NCI-H146 treated with DMSO at 0.1 percent for 48 hours (cell line): ENCODE data around the gene ARHGAP9.
"Not testable (repeated sequence)": the region's sequence is repeated elsewhere in the genome, so short reads cannot be mapped to it uniquely, and the experiment has no call there.

Experiments
- DNase-seq: peaks from one replicate; lab custom pipeline; 2025; ENCODE audit not compliant: unreplicated experiment; lab: John Stamatoyannopoulos, UW

The ARHGAP9 gene

GRCh38 chr12:57517718-57518117 is 38.1 kb upstream of the ARHGAP9 start:
- not testable (repeated sequence) for DNase-seq

DNA sequence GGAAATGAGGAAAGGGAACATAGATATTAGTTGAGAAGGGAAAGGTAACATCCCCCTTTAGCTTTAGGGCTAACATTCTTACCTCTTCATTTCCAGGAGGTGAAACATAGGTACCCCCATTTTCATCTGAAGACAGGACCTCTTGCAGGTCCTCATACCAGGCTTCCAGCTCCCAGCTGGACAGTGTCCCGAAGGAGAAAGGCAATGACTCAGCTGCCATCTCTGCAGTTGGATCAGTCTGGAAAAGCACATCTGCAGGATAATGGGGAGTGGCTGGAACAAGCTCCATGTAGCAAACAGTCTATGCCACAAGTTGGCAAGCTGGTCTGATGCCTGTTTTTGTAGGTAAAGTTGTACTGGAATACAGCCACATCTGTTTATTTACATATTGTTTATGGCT is 37.5 kb upstream of the ARHGAP9 start:
- DNase-seq, result no peak

DNA sequence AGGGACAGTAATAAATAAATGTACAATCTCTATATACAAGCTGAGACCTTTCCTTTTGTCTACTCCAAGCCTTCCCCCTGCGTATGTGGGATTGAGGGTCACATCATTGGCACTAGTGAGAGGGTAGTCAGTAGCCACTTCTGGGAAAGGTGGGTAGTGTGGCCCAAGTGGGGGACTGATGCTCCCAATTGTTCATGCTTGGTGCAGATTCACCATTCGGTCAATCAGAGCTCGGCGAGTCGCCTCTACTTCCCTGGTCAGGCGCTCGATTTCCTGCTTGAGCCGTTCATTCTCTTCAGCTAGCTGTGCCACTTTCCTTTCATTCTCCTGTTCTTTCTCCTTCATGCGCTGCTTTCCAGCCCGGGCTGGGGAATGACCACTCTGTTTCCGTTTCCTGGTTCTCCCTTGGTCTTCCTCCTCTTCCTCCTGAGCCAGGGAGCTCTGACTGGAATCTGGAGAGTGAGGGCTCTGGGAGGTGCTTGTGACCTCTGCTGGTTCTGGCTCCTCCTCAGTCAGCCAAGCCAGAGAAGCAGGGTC is 37.0 kb upstream of the ARHGAP9 start:
- no peak for DNase-seq

GRCh38 chr12:57515934-57516541 is 36.4 kb upstream of the ARHGAP9 start:
- no peak for DNase-seq

DNA sequence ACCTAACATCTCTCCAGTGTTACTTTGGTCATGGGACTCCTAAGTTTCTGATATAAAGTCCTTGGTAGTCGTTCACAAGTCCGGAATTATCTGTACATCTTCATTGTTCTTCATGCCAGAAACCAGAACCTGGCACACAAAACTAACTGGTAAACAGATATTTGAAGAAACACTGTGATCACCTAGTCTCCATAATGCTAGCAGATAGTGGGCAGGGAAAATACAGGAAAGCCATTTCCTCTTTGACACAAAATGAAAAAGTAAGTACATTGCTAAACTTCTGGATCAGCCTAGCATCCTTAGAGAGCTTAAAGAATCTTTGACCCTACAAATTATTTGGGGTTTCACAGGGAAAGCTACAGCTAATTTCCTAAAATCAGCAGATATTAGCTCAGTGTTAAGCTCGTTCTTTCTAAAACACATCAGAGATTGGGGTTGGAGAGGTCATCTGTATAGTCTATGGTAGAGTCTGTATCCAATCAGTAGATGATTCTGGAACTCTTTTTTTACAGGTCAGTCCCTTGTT is 35.8 kb upstream of the ARHGAP9 start:
- no peak for DNase-seq

DNA sequence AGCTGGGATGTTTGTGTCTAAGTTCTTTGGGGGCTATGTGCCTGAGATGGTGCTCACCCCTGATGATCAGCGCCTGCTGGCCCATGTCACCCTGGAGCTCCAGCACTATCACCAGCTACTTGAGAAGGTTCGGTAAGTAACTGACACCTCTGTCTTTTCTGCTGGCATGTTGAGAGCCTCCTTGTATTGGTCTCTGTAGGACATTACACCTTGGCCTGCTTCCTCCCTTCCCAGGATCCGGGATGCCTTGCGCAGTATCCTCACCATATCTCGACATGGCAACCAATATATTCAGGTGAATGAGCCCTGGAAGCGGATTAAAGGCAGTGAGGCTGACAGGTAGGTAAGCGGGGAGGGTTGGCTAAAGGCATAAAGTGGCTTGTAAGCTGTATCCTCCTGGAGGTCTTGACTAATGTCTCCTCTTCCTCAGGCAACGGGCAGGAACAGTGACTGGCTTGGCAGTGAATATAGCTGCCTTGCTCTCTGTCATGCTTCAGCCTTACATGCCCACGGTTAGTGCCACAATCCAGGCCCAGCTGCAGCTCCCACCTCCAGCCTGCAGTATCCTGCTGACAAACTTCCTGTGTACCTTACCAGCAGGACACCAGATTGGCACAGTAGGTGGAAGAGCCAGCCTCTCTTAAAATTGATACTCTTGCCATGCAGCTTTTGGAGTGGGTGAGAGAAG is 35.2 kb upstream of the ARHGAP9 start:
- no peak for DNase-seq

GRCh38 chr12:57514246-57514645 is 34.6 kb upstream of the ARHGAP9 start:
- DNase-seq, result not testable (repeated sequence)

GRCh38 chr12:57513677-57514076 is 34.0 kb upstream of the ARHGAP9 start:
- not testable (repeated sequence) for DNase-seq

- DNase-seq, result no peak
Measured at GRCh38 chr12:57513266-57513665, 33.6 kb upstream of the ARHGAP9 start.

- no peak for DNase-seq
Measured at GRCh38 chr12:57512665-57513064, 33.0 kb upstream of the ARHGAP9 start.

DNA sequence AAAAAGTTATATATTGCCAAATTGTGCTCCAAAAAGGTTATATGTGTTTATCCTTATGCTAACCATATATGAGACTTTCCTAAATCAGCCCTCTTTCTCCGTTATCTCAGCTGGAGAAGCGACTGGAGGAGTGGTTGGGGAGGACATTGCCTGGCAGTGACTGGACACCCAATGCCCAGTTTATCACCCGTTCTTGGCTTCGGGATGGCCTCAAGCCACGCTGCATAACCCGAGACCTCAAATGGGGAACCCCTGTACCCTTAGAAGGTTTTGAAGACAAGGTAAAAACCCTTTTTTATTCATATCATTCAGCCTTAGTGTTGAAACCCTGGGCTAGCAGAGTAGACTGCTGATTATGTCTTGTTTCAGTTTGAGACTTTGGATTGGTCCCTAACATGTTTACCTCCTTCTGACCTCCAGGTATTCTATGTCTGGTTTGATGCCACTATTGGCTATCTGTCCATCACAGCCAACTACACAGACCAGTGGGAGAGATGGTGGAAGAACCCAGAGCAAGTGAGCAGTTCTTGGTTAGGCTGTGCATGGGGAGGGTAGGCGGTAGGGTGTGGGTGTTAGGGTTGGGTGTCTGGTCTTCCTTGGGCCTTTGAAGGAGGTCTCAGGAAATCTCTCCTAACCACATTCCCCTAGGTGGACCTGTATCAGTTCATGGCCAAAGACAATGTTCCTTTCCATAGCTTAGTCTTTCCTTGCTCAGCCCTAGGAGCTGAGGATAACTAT is 32.1 kb upstream of the ARHGAP9 start:
- DNase-seq, result no peak

DNA sequence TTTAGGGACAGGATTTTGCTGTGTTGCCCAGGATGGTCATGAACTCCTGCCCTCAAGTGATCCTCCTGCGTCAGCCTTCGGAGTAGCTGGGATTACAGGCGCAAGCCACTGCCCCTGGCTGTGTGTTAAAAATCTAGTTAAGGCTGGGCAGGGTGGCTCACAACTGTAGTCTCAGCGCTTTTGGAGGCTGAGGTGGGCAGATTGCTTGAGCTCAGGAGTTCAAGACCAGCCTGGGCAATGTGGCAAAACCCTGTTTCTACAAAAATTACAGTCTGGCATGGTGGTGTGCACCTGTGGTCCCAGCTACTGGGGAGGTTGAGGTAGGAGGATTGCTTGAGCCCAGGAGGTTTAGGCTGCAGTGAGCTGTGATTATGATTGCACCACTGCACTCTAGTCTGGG is 31.5 kb upstream of the ARHGAP9 start:
- DNase-seq, result no peak

DNA sequence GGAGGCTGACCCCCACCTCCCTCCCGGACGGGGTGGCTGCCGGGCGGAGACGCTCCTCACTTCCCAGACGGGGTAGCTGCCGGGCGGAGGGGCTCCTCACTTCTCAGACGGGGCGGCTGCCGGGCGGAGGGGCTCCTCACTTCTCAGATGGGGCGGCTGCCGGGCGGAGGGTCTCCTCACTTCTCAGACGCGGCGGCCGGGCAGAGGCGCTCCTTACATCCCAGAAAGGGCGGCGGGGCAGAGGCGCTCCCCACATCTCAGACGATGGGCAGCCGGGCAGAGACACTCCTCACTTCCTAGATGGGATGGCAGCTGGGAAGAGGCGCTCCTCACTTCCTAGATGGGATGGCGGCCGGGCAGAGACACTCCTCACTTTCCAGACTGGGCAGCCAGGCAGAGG is 28.1 kb upstream of the ARHGAP9 start:
- not testable (repeated sequence) for DNase-seq

- not testable (repeated sequence) for DNase-seq
Measured at GRCh38 chr12:57506541-57506940, 26.9 kb upstream of the ARHGAP9 start.

DNA sequence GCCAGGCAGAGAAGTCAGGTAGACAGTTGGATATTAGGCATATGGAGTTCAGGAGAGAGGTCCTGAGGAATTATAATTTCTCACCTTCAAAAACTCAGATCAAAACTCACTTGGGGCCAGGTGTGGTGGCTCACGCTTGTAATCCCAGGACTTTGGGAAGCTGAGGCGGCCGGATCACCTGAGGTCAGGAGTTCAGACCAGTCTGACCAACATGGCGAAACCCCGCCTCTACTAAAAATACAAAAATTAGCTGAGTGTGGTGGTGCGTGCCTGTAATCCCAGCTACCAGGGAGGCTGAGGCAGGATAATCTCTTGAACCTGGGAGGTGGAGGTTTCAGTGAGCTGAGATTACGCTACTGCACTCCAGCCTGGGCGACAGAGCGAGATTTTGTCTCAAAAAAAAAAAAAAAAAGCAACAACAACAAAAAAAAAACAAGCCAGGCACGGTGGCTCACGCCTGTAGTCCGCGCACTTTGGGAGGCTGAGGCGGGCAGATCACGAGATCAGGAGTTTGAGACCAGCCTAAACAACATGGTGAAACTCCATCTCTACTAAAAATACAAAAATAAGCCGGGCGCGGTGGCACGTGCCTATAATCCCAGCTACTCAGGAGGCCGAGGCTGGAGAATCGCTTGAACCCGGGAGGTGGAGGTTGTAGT is 22.8 kb upstream of the ARHGAP9 start:
- DNase-seq, result not testable (repeated sequence)

DNA sequence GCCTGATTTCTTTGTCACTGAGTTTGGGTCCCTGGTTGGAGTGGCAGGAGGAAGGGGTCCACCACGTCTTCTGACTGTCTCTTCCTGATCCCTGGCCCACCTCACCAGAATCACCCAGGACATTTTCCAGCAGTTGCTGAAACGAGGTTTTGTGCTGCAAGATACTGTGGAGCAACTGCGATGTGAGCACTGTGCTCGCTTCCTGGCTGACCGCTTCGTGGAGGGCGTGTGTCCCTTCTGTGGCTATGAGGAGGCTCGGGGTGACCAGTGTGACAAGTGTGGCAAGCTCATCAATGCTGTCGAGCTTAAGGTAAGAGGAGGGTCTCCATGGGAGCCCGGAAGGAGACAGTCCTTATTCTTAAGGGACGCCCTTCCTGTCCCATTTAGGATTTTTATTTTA is 20.5 kb upstream of the ARHGAP9 start:
- no peak for DNase-seq

DNA sequence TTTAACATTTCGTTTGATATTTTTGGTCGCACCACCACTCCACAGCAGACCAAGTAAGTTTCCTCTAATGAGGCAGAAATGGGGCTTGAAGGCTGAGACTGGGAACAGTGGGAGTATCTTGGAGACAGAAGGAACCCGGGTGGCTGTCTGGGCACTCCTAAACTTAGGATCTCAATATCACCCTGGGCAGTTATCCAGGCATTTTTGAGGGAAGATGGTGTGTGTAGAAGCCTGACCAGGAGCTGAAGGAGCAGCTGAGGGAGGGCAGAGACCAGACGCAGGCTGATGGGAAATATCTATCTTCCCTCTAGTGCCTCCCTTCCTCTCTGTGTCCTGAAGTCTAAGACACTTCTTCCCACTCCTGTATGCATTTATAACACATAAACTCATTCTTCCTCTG is 18.9 kb upstream of the ARHGAP9 start:
- no peak for DNase-seq

DNA sequence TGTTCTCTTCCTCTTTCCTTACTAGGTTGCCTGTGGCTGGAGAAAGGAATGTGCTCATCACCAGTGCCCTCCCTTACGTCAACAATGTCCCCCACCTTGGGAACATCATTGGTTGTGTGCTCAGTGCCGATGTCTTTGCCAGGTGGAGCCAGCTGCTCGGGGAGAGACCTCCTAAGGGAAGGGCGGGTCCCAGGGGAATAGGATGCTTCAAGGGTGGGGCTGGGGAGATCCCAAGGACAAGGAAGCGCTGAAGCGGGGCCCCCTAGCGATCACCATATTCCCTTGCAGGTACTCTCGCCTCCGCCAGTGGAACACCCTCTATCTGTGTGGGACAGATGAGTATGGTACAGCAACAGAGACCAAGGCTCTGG is 18.5 kb upstream of the ARHGAP9 start:
- DNase-seq, result no peak

GRCh38 chr12:57497223-57498131 is 17.8 kb upstream of the ARHGAP9 start:
- no peak for DNase-seq

DNA sequence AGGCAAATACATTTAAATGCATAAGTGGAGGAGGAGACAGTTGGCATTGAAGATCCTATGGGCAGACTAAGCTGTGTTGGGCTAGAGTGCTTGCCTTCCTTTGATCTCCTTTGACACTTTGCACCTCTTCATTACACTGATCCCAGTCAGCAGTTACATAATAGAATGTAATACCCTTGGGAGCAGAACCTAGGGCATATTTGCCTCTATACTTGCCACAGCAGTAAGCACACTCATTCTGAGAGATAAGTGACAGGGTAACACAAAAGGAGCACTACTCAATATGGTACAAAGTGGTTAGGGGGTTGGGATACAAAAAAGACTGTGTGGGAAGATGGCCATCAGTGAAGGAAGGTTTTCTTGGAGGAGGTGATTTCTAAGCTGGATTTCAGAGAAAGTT is 17.2 kb upstream of the ARHGAP9 start:
- DNase-seq, result no peak
